ENCODE data around the gene TIAM1.
A peak's percentile ranks its signal among the peaks of the same experiment; 100 is the strongest.

Gene TIAM1

GRCh38 chr21:31332525-31332924 lies 11.5 kb downstream of the TIAM1 start:
- DNase-seq (ENCODE audit: low spot score): no peak

GRCh38 chr21:31331231-31331630 lies 12.8 kb downstream of the TIAM1 start:
- DNase-seq (ENCODE audit: low spot score): no peak

- DNase-seq (ENCODE audit: low spot score): no peak
Measured at GRCh38 chr21:31330144-31330483, 13.9 kb downstream of the TIAM1 start.

GRCh38 chr21:31329456-31330143 lies 14.5 kb downstream of the TIAM1 start:
- DNase-seq (ENCODE audit: low spot score): no peak

- DNase-seq (ENCODE audit: low spot score): peak; percentile 31
Measured at GRCh38 chr21:31326522-31327242, 17.4 kb downstream of the TIAM1 start.

GRCh38 chr21:31318971-31319370 lies 25.1 kb downstream of the TIAM1 start:
- DNase-seq (ENCODE audit: low spot score): no peak

GRCh38 chr21:31317688-31318087 lies 26.4 kb downstream of the TIAM1 start:
- no peak for DNase-seq (ENCODE audit: low spot score)

GRCh38 chr21:31316488-31317169 lies 27.4 kb downstream of the TIAM1 start:
- DNase-seq (ENCODE audit: low spot score): no peak

GRCh38 chr21:31316072-31316471 lies 28.0 kb downstream of the TIAM1 start:
- no peak for DNase-seq (ENCODE audit: low spot score)

- DNase-seq (ENCODE audit: low spot score): no peak
Measured at GRCh38 chr21:31310750-31311149, 33.3 kb downstream of the TIAM1 start.

- no peak for DNase-seq (ENCODE audit: low spot score)
Measured at GRCh38 chr21:31308584-31308983, 35.5 kb downstream of the TIAM1 start.

- no peak for DNase-seq (ENCODE audit: low spot score)
Measured at GRCh38 chr21:31305888-31306287, 38.2 kb downstream of the TIAM1 start.

GRCh38 chr21:31299291-31300147 lies 44.5 kb downstream of the TIAM1 start:
- no peak for DNase-seq (ENCODE audit: low spot score)

- no peak for DNase-seq (ENCODE audit: low spot score)
Measured at GRCh38 chr21:31298618-31299269, 45.3 kb downstream of the TIAM1 start.

GRCh38 chr21:31297806-31298205 lies 46.3 kb downstream of the TIAM1 start:
- DNase-seq (ENCODE audit: low spot score): no peak

- DNase-seq (ENCODE audit: low spot score): no peak
Measured at GRCh38 chr21:31295676-31296075, 48.4 kb downstream of the TIAM1 start.

- no peak for DNase-seq (ENCODE audit: low spot score)
Measured at GRCh38 chr21:31294691-31295090, 49.4 kb downstream of the TIAM1 start.

- DNase-seq (ENCODE audit: low spot score): no peak
Measured at GRCh38 chr21:31293986-31294385, 50.1 kb downstream of the TIAM1 start.

- DNase-seq (ENCODE audit: low spot score): no peak
Measured at GRCh38 chr21:31290765-31291164, 53.3 kb downstream of the TIAM1 start.

GRCh38 chr21:31289702-31290101 lies 54.4 kb downstream of the TIAM1 start:
- no peak for DNase-seq (ENCODE audit: low spot score)

- no peak for DNase-seq (ENCODE audit: low spot score)
Measured at GRCh38 chr21:31288191-31288590, 55.9 kb downstream of the TIAM1 start.

GRCh38 chr21:31287201-31287600 lies 56.9 kb downstream of the TIAM1 start:
- no peak for DNase-seq (ENCODE audit: low spot score)

Data from CD4-positive, alpha-beta T cell treated with Interleukin-6 at 100 ng/mL for 8 hours (primary cell).